IMR-90 (cell line): ENCODE data around the gene NDP. TPM values are rescaled to one million over a fixed set of nuclear protein-coding genes. Genes with fewer than 3 reads are reported as not detected.

Experiments used
- ATAC-seq: fragments of 200-7000 bp; cut with Tn5 transposase; 2 replicates; pipeline ENCODE4 v1.9.1; 2020; ENCODE audit warnings: low read depth, mild to moderate bottlenecking, moderate library complexity
- BruUV-seq: library from RNA; stranded (reverse); fragments of 400-500 nt; replicated peaks from 2 replicates; lab custom pipeline; 2021; lab: Mats Ljungman, UMichigan
- CTCF ChIA-PET: fragments of 300-600 bp; formaldehyde crosslinking; extraction: SDS; loops from one replicate; lab custom pipeline; 2021; ENCODE audit warnings: antibody characterized with exemption; lab: Yijun Ruan, JAX
- POLR2A ChIA-PET: fragments of 300-600 bp; sonication (Branson Sonifier 250); formaldehyde crosslinking; loops from one replicate; lab custom pipeline; 2022; ENCODE audit warnings: antibody characterized with exemption; ENCODE audit not compliant: unreplicated experiment; lab: Charles Lee
- DNase-seq: peaks from one replicate; pipeline ENCODE4 v3.0.0; 2013
- H2AFZ ChIP-seq: replicated peaks from 2 replicates; pipeline ENCODE3; 2013; ENCODE audit warnings: low read length, mild to moderate bottlenecking; ENCODE audit not compliant: poor library complexity
- H2AK5ac ChIP-seq: 2 replicates; pipeline ENCODE4 v1.6.1; 2013; ENCODE audit warnings: low read depth, low read length, inconsistent platforms
- H2AK9ac ChIP-seq: replicated peaks from 2 replicates; pipeline ENCODE3; 2013; ENCODE audit warnings: mild to moderate bottlenecking, low read depth, low read length, moderate library complexity; ENCODE audit not compliant: poor library complexity
- H2BK120ac ChIP-seq: 2 replicates; pipeline ENCODE4 v1.6.1; 2013; ENCODE audit warnings: low read depth, low read length, inconsistent platforms
- H2BK15ac ChIP-seq: 3 replicates; pipeline ENCODE4 v1.6.1; 2013; ENCODE audit warnings: low read depth, low read length, inconsistent platforms
- H2BK20ac ChIP-seq: 2 replicates; pipeline ENCODE4 v1.6.1; 2013; ENCODE audit warnings: low read depth, mild to moderate bottlenecking, inconsistent platforms, low read length, moderate library complexity
- H2BK5ac ChIP-seq: 2 replicates; pipeline ENCODE4 v1.6.1; 2013; ENCODE audit warnings: mild to moderate bottlenecking, low read depth, low read length, inconsistent platforms; ENCODE audit not compliant: poor library complexity, severe bottlenecking
- H3K14ac ChIP-seq: replicated peaks from 2 replicates; pipeline ENCODE4 v1.6.1; 2013; ENCODE audit warnings: low read depth, low read length, inconsistent platforms
- H3K18ac ChIP-seq: 2 replicates; pipeline ENCODE4 v1.6.1; 2013; ENCODE audit warnings: low read depth, low read length, control low read depth
- H3K23ac ChIP-seq: 2 replicates; pipeline ENCODE4 v1.6.1; 2013; ENCODE audit warnings: low read depth, low read length, inconsistent platforms
- H3K27ac ChIP-seq: 2 replicates; pipeline ENCODE4 v1.5.1; 2013; ENCODE audit warnings: mild to moderate bottlenecking, control low read depth, low read length; ENCODE audit not compliant: insufficient read depth
- H3K27me3 ChIP-seq: 2 replicates; pipeline ENCODE4 v1.6.1; 2013; ENCODE audit warnings: low read length; ENCODE audit not compliant: control insufficient read depth, insufficient read depth
- H3K36me3 ChIP-seq: 2 replicates; pipeline ENCODE4 v1.6.1; 2013; ENCODE audit warnings: low read length, mixed read lengths; ENCODE audit not compliant: control insufficient read depth, insufficient read depth
- H3K4ac ChIP-seq: 2 replicates; pipeline ENCODE4 v1.6.1; 2013; ENCODE audit warnings: low read depth, low read length, inconsistent platforms
- H3K4me1 ChIP-seq: 2 replicates; pipeline ENCODE4 v1.6.1; 2013; ENCODE audit warnings: low read length, mixed read lengths; ENCODE audit not compliant: control insufficient read depth, insufficient read depth
- H3K4me2 ChIP-seq: 2 replicates; pipeline ENCODE4 v1.6.1; 2013; ENCODE audit warnings: low read depth, mild to moderate bottlenecking, control low read depth, low read length, moderate library complexity
- H3K4me3 ChIP-seq: 2 replicates; pipeline ENCODE4 v1.5.1; 2013; ENCODE audit warnings: low read depth, mild to moderate bottlenecking, control low read depth, low read length, moderate library complexity; ENCODE audit not compliant: insufficient read depth
- H3K56ac ChIP-seq: 2 replicates; pipeline ENCODE4 v1.6.1; 2013; ENCODE audit warnings: low read length, inconsistent platforms; ENCODE audit not compliant: insufficient read depth; ENCODE audit errors: extremely low read depth
- H3K79me1 ChIP-seq, 2 experiments: 2 replicates each; pipeline ENCODE4 v1.6.1; 2013; ENCODE audit warnings: low read length in 2 of 2, inconsistent platforms in 1 of 2, low read depth in 1 of 2
- H3K9ac ChIP-seq: 2 replicates; pipeline ENCODE4 v1.6.1; 2013; ENCODE audit warnings: low read depth, low read length, control low read depth
- H3K9me1 ChIP-seq: 2 replicates; pipeline ENCODE4 v1.6.1; 2013; ENCODE audit warnings: low read length, inconsistent platforms; ENCODE audit not compliant: insufficient read depth
- H3K9me3 ChIP-seq: 2 replicates; pipeline ENCODE4 v1.6.1; 2013; ENCODE audit warnings: low read length; ENCODE audit not compliant: control insufficient read depth, insufficient read depth
- H4K20me1 ChIP-seq: 2 replicates; pipeline ENCODE4 v1.6.1; 2013; ENCODE audit warnings: low read length, inconsistent platforms; ENCODE audit not compliant: insufficient read depth
- H4K5ac ChIP-seq: 2 replicates; pipeline ENCODE4 v1.6.1; 2013; ENCODE audit warnings: mild to moderate bottlenecking, low read depth, low read length, control low read depth
- H4K8ac ChIP-seq, 2 experiments: 2 replicates each; pipeline ENCODE4 v1.6.1; 2013; ENCODE audit warnings: low read depth in 2 of 2, low read length in 2 of 2, control low read depth in 1 of 2, inconsistent platforms in 1 of 2
- H4K91ac ChIP-seq: 2 replicates; pipeline ENCODE4 v1.6.1; 2013; ENCODE audit warnings: low read depth, low read length, inconsistent platforms; ENCODE audit not compliant: insufficient read depth
- MXI1 ChIP-seq: IDR thresholded peaks from 2 replicates; pipeline ENCODE4 v1.6.1; 2012; ENCODE audit warnings: low read depth, mild to moderate bottlenecking, low read length, moderate library complexity, borderline replicate concordance
- WGBS, 2 experiments: methylation state at CpG; one replicate each; pipeline versions ENCODE4 v1.1.5 to v1.1.7; 2013; ENCODE audit warnings: missing lambda C conversion rate in 2 of 2; ENCODE audit not compliant: insufficient read length in 1 of 2; ENCODE audit errors: extremely low coverage in 2 of 2; 5-methylcytosine and 5-hydroxymethylcytosine counted together
- dilution Hi-C: fragments of 300-500 bp; cut with HindIII; formaldehyde crosslinking; loops from one replicate; pipeline ENCODE4 v1.14.3; 2018; ENCODE audit warnings: low sequenced_read_pairs; ENCODE audit not compliant: unreplicated experiment
- in situ Hi-C: fragments of 300-500 bp; cut with MboI; formaldehyde crosslinking; loops from 3 replicates; pipeline ENCODE4 v1.14.3; 2019; ENCODE audit warnings: low sequenced_read_pairs, inconsistent platforms, mixed read lengths
- intact Hi-C: fragments of 100-400 bp; cut with micrococcal nuclease; formaldehyde crosslinking; loops from 2 replicates; pipeline ENCODE4 v1.10.0; 2022
- polyA plus RNA-seq, 3 experiments: library from polyadenylated mRNA; depleted of rRNA; stranded (reverse); fragments of >200 nt; gene quantifications; 2 replicates each; pipeline ENCODE4 v1.2.3, GENCODE V29; 2012; ENCODE audit warnings: low replicate concordance in 1 of 3
- total RNA-seq: library from RNA; depleted of rRNA; stranded (reverse); fragments of >200 nt; gene quantifications from 2 replicates; pipeline ENCODE4 v1.2.3, GENCODE V29; 2012

NDP gene
- total and polyA plus RNA-seq, 2 of the 4 experiments (the other 2 are of a cell fraction): 0.36 to 0.39 TPM

DNA sequence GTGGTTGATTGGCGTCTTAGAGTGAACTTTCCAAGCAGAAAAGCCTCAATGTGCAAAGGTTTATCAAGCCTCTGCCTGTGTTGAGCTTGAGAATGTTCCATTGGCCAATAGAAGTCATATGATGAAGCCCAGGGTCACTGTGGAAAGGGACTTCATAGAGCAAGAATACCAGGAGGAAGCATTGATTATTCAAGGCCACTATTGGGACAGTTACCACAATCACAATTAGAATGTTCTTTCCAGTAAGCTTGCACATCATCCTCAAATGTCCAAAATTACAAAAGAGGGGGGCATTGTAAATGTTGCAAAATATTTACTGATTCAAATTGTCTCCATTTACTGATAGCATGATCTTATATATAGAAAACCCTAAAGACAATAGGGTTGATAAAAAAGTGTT lies 32.9 kb upstream of the NDP start:
- H2BK15ac ChIP-seq: no peak overlapping the region

More for the DNA sequence above, 32.9 kb upstream of the NDP start:
- intact Hi-C loops: no loop called here
- ChIA-PET CTCF (no interaction called here), POLR2A (no interaction called here)
- WGBS, 2 experiments: no CpG with 5 or more reads among the region's 1 CpG
- no peak overlapping the region for H2BK20ac ChIP-seq
- no peak overlapping the region for H3K4me2 ChIP-seq
- in situ Hi-C loops: no loop called here
- H2BK5ac ChIP-seq: no peak overlapping the region
- H3K9ac ChIP-seq: no peak overlapping the region
- H3K18ac ChIP-seq: no peak overlapping the region
- H2AK5ac ChIP-seq: no peak overlapping the region
- no peak overlapping the region for H3K4me3 ChIP-seq
- H4K91ac ChIP-seq: no peak overlapping the region
- H3K56ac ChIP-seq: no peak overlapping the region
- H2AFZ ChIP-seq: no peak overlapping the region
- no peaks in the 10 kb centered on the region for H3K4me1 ChIP-seq
- no peaks in the 10 kb centered on the region for H3K79me1 ChIP-seq
- dilution Hi-C loops: no loop called here
- H3K36me3 ChIP-seq: no peaks in the 10 kb centered on the region
- H4K5ac ChIP-seq: no peak overlapping the region
- DNase-seq: no peak
- H4K8ac ChIP-seq: no peak overlapping the region
- no peak overlapping the region for H3K23ac ChIP-seq
- no TSS peak for BruUV-seq
- H4K20me1 ChIP-seq: no peaks in the 10 kb centered on the region
- no peak for ATAC-seq
- H3K4ac ChIP-seq: no peak overlapping the region
- H2BK120ac ChIP-seq: no peak overlapping the region
- no peaks in the 10 kb centered on the region for H3K9me3 ChIP-seq
- H3K27me3 ChIP-seq: no peaks in the 10 kb centered on the region; the same call in none of the 2 replicates
- H2AK9ac ChIP-seq: no peak overlapping the region
- no peak overlapping the region for H3K14ac ChIP-seq
- TF ChIP-seq MXI1: no peak
- no peak overlapping the region for H3K27ac ChIP-seq
- no peaks in the 10 kb centered on the region for H3K9me1 ChIP-seq
